Prostate gland (tissue), 2 donors: ENCODE results near the gene DLGAP1.

Source experiments
- POLR2A ChIP-seq: fragments of 450-650 bp; IDR thresholded peaks from one replicate; pipeline ENCODE4 v1.6.1; 2016; ENCODE audit warnings: antibody characterized with exemption, mild to moderate bottlenecking
- POLR2AphosphoS5 ChIP-seq: sonication (generic); formaldehyde crosslinking; IDR thresholded peaks from one replicate; pipeline ENCODE4 v1.6.1; 2017; ENCODE audit warnings: antibody characterized with exemption
- TF ChIP-seq, protein P1 (sequence below), 4 experiments: fragments of 200-600 bp in 2 of 4; fragments of 450-650 bp in 2 of 4; sonication (generic) in 2 of 4; IDR thresholded peaks; 1 replicate in 3 of 4; 2 replicates in 1 of 4; pipeline ENCODE4 v1.5.1; 2016 to 2019; ENCODE audit warnings: antibody characterized with exemption in 4 of 4, mild to moderate bottlenecking in 2 of 4, moderate library complexity in 2 of 4

DNA sequence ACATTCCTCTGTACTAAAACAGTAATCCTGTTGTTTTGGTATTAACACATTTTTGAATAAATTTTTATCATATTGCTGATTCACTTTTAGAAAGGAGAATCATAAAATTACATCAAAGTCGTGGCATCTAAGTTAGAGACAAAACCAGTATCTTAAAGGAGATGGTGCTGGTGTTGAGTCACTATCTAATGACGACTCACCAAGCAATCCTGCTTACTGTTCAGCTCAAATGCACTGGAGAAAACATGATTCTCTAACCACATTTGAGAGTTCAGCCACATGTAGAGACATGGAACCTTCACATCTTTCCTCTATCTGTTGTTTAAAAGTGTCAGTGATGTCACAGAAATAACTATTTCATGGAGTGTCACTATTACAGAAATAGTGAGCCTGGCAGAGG, 531.4 kb downstream of the DLGAP1 start:
- no peak for TF ChIP-seq POLR2AphosphoS5
- TF ChIP-seq, protein P1, sequence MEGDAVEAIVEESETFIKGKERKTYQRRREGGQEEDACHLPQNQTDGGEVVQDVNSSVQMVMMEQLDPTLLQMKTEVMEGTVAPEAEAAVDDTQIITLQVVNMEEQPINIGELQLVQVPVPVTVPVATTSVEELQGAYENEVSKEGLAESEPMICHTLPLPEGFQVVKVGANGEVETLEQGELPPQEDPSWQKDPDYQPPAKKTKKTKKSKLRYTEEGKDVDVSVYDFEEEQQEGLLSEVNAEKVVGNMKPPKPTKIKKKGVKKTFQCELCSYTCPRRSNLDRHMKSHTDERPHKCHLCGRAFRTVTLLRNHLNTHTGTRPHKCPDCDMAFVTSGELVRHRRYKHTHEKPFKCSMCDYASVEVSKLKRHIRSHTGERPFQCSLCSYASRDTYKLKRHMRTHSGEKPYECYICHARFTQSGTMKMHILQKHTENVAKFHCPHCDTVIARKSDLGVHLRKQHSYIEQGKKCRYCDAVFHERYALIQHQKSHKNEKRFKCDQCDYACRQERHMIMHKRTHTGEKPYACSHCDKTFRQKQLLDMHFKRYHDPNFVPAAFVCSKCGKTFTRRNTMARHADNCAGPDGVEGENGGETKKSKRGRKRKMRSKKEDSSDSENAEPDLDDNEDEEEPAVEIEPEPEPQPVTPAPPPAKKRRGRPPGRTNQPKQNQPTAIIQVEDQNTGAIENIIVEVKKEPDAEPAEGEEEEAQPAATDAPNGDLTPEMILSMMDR (IDR thresholded peaks at IDR 0.05) = no peak
- no peak for TF ChIP-seq POLR2A
